K562 (cell line): ENCODE results near the gene C11orf65. TPM values are rescaled to one million over a fixed set of nuclear protein-coding genes. Genes with fewer than 3 reads are reported as not detected.

Experiments used
- ATAC-seq: fragments of 200-7000 bp; cut with Tn5 transposase; 3 replicates; pipeline ENCODE4 v1.9.1; 2020; ENCODE audit warnings: moderate library complexity
- BruUV-seq: library from RNA; stranded (reverse); fragments of 400-500 nt; replicated peaks from 2 replicates; lab custom pipeline; 2021; lab: Mats Ljungman, UMichigan
- CTCF ChIA-PET: fragments of 300-600 bp; formaldehyde crosslinking; extraction: SDS; loops from one replicate; lab custom pipeline; 2021; ENCODE audit warnings: low intra/inter-chr PET ratio; lab: Yijun Ruan, JAX
- POLR2A ChIA-PET: fragments of 300-600, 350-650 bp; sonication (Branson Sonifier 250); formaldehyde crosslinking; extraction: SDS; loops from one replicate; lab custom pipeline; 2021; ENCODE audit warnings: antibody characterized with exemption, inconsistent platforms; lab: Yijun Ruan, JAX
- DNase-seq, 4 experiments: peaks; one replicate each; pipeline versions ENCODE4 v3.0.0 to v3.0.0-alpha.2; 2011 to 2018; ENCODE audit warnings: low spot score in 3 of 4, mixed read lengths in 3 of 4; ENCODE audit errors: extremely low read depth in 1 of 4
- FAIRE-seq: peaks from 2 replicates; lab custom pipeline; 2011; peaks lifted over from hg19 to GRCh38; lab: Jason Lieb, UNC
- H2AFZ ChIP-seq: 2 replicates; pipeline ENCODE4 v1.6.0; 2011; ENCODE audit warnings: low read depth, low read length, control low read depth, inconsistent platforms
- H3K27ac ChIP-seq: fragments of 200-600 bp; 3 replicates; pipeline ENCODE4 v1.8.0; 2011; ENCODE audit warnings: low read depth, mild to moderate bottlenecking, control low read depth, inconsistent platforms, low read length, moderate library complexity, mixed read lengths; ENCODE audit errors: extremely low read depth
- H3K27me3 ChIP-seq, 2 experiments: fragments of 300-600 bp in 1 of 2; 2 replicates in 1 of 2; 3 replicates in 1 of 2; pipeline versions ENCODE4 v1.6.0 to v1.8.0; 2011; ENCODE audit warnings: inconsistent platforms in 2 of 2, low read length in 2 of 2, mild to moderate bottlenecking in 1 of 2, mixed read lengths in 1 of 2, moderate library complexity in 1 of 2; ENCODE audit not compliant: control insufficient read depth in 2 of 2, insufficient read depth in 2 of 2
- H3K36me3 ChIP-seq: fragments of 300-600 bp; 3 replicates; pipeline ENCODE4 v1.8.0; 2011; ENCODE audit warnings: mild to moderate bottlenecking, low read length, inconsistent platforms; ENCODE audit not compliant: control insufficient read depth, insufficient read depth
- H3K4me1 ChIP-seq, 2 experiments: fragments of 200-600 bp in 1 of 2; replicated peaks in 1 of 2; 2 replicates in 1 of 2; 3 replicates in 1 of 2; pipeline versions ENCODE4 v1.5.1 to v1.8.0; 2011; ENCODE audit warnings: inconsistent platforms in 2 of 2, low read length in 2 of 2, mild to moderate bottlenecking in 1 of 2, mixed read lengths in 1 of 2, moderate library complexity in 1 of 2; ENCODE audit not compliant: control insufficient read depth in 2 of 2, insufficient read depth in 2 of 2
- H3K4me2 ChIP-seq: 2 replicates; pipeline ENCODE4 v1.6.1; 2011; ENCODE audit warnings: low read length, control low read depth, inconsistent platforms, mixed read lengths; ENCODE audit not compliant: insufficient read depth
- H3K4me3 ChIP-seq: fragments of 200-600 bp; sonication (generic), shearing (Covaris generic); 2 replicates; pipeline ENCODE4 v1.5.1; 2016; ENCODE audit warnings: control low read depth, inconsistent platforms
- H3K79me2 ChIP-seq: fragments of 200-600 bp; 3 replicates; pipeline ENCODE4 v1.8.0; 2011; ENCODE audit warnings: low read length, inconsistent platforms; ENCODE audit not compliant: control insufficient read depth, insufficient read depth
- H3K9ac ChIP-seq, 2 experiments: 2 replicates each; pipeline versions ENCODE4 v1.6.0 to v1.6.1; 2011; ENCODE audit warnings: low read depth in 2 of 2, low read length in 2 of 2, control low read depth in 1 of 2, inconsistent platforms in 1 of 2, mild to moderate bottlenecking in 1 of 2, mixed read lengths in 1 of 2; ENCODE audit not compliant: insufficient read depth in 1 of 2
- H3K9me1 ChIP-seq: one replicate; pipeline ENCODE4 v1.6.0; 2011; ENCODE audit warnings: inconsistent platforms, mild to moderate bottlenecking, low read length, moderate library complexity; ENCODE audit not compliant: control insufficient read depth, insufficient read depth
- H3K9me3 ChIP-seq: replicated peaks from 2 replicates; pipeline ENCODE4 v1.5.1; 2011; ENCODE audit warnings: low read depth, low read length, inconsistent platforms; ENCODE audit not compliant: control insufficient read depth, insufficient read depth
- H4K20me1 ChIP-seq: replicated peaks from 2 replicates; pipeline ENCODE4 v1.6.1; 2011; ENCODE audit warnings: low read length, inconsistent platforms, mixed read lengths; ENCODE audit not compliant: control insufficient read depth, insufficient read depth
- C11orf30 ChIP-seq: fragments of 450-650 bp; IDR thresholded peaks from 2 replicates; pipeline ENCODE4 v1.6.1; 2016; ENCODE audit warnings: low read depth, mild to moderate bottlenecking
- ETV5 ChIP-seq: sonication (generic); formaldehyde crosslinking; IDR thresholded peaks from 2 replicates; pipeline ENCODE4 v1.4.0; 2020; ENCODE audit warnings: low read depth, mild to moderate bottlenecking, missing genetic modification reagents
- GATA2 ChIP-seq: sonication (generic); formaldehyde crosslinking; IDR thresholded peaks from 2 replicates; pipeline ENCODE4 v1.4.0; 2020; ENCODE audit warnings: mild to moderate bottlenecking, missing genetic modification reagents
- JUN ChIP-seq, 2 experiments: sonication (generic) in 1 of 2; formaldehyde crosslinking in 1 of 2; IDR thresholded peaks; 2 replicates each; pipeline versions ENCODE4 v1.6.1 to v1.8.0; 2012 to 2022; ENCODE audit warnings: borderline replicate concordance in 2 of 2, mild to moderate bottlenecking in 2 of 2, improper control_type of control experiment in 1 of 2, low read depth in 1 of 2, low read length in 1 of 2, missing genetic modification reagents in 1 of 2
- KDM5B ChIP-seq: fragments of 200-600 bp; sonication (generic); IDR thresholded peaks from 2 replicates; pipeline ENCODE4 v1.6.1; 2012; ENCODE audit warnings: low read depth, mild to moderate bottlenecking, moderate library complexity, low read length, control low read depth, inconsistent platforms; ENCODE audit not compliant: insufficient replicate concordance
- MAFF ChIP-seq: IDR thresholded peaks from 2 replicates; pipeline ENCODE4 v1.6.1; 2012; ENCODE audit warnings: low read length, improper control_type of control experiment
- MAFG ChIP-seq: fragments of 450-650 bp; conservative IDR thresholded peaks from 2 replicates; pipeline ENCODE4 v1.6.1; 2016; ENCODE audit warnings: missing genetic modification characterization, missing compliant biosample characterization
- MAFK ChIP-seq: IDR thresholded peaks from 2 replicates; pipeline ENCODE4 v1.6.1; 2011; ENCODE audit warnings: low read length, improper control_type of control experiment
- MCM5 ChIP-seq: fragments of 450-650 bp; IDR thresholded peaks from 2 replicates; pipeline ENCODE4 v1.6.1; 2016; ENCODE audit warnings: low read depth
- RHOXF2B ChIP-seq: fragments of 250-450 bp; sonication (Bioruptor Pico); conservative IDR thresholded peaks from 2 replicates; pipeline ENCODE4 v1.5.1; 2021
- RUNX1 ChIP-seq: sonication (generic); IDR thresholded peaks from 2 replicates; pipeline ENCODE4 v1.6.1; 2016; ENCODE audit warnings: antibody characterized with exemption, low read depth
- ZC3H4 ChIP-seq: sonication (generic); formaldehyde crosslinking; IDR thresholded peaks from 2 replicates; pipeline ENCODE4 v1.9.0; 2021; ENCODE audit warnings: missing genetic modification reagents, borderline replicate concordance
- ZNF121 ChIP-seq: sonication (generic); formaldehyde crosslinking; conservative IDR thresholded peaks from 2 replicates; pipeline ENCODE4 v1.8.0; 2022; ENCODE audit warnings: missing genetic modification reagents
- ZNF316 ChIP-seq: fragments of 450-650 bp; IDR thresholded peaks from 2 replicates; pipeline ENCODE4 v1.6.1; 2016
- ZNF354B ChIP-seq: fragments of 250-450 bp; sonication (Bioruptor Pico); IDR thresholded peaks from 2 replicates; pipeline ENCODE4 v1.4.0; 2020
- WGBS: fragments of 100-300 bp; shearing (Covaris generic); methylation state at CpG from one replicate; pipeline ENCODE4 v1.1.6; 2016; ENCODE audit warnings: low coverage, mixed read lengths; ENCODE audit not compliant: insufficient coverage; ENCODE audit errors: missing lambda C conversion rate; 5-methylcytosine and 5-hydroxymethylcytosine counted together
- in situ Hi-C: fragments of 300-500 bp; cut with MboI; formaldehyde crosslinking; loops from 4 replicates; pipeline ENCODE4 v1.15.0; 2018; ENCODE audit warnings: inconsistent platforms, mixed read lengths
- intact Hi-C: fragments of 100-400 bp; cut with micrococcal nuclease; formaldehyde crosslinking; loops from 2 replicates; pipeline ENCODE4 v1.14.2; 2022
- polyA plus RNA-seq, 8 experiments: library from polyadenylated mRNA; depleted of rRNA in 4 of 8; stranded (reverse) in 5 of 8; unstranded in 3 of 8; fragments of >200 nt; fragmentation: Nextera tagmentation in 2 of 8; fragmentation: Illumina TruSeq in 1 of 8; extraction: Ambion mirVana in 2 of 8; extraction: Trizol in 1 of 8; gene quantifications; 2 replicates each; pipeline versions ENCODE4 v1.2.1 to v1.2.3, GENCODE V29; 2011 to 2014; ENCODE audit warnings: inconsistent platforms in 1 of 8, missing spikeins in 1 of 8
- total RNA-seq, 7 experiments: library from RNA; depleted of rRNA in 6 of 7; stranded (reverse); fragments of >200 nt in 6 of 7; fragmentation: Illumina TruSeq in 2 of 7; extraction: Trizol in 2 of 7; gene quantifications; 2 replicates each; pipeline versions ENCODE4 v1.2.1 to v1.2.3, GENCODE V29; 2011 to 2021; ENCODE audit warnings: low replicate concordance in 1 of 7

The C11orf65 gene
- total and polyA plus RNA-seq, 9 of the 15 experiments (the other 6 are each of a cell fraction or from before 2014, with no cell fraction given) = 1.0 to 2.1 (median 1.2) TPM

DNA sequence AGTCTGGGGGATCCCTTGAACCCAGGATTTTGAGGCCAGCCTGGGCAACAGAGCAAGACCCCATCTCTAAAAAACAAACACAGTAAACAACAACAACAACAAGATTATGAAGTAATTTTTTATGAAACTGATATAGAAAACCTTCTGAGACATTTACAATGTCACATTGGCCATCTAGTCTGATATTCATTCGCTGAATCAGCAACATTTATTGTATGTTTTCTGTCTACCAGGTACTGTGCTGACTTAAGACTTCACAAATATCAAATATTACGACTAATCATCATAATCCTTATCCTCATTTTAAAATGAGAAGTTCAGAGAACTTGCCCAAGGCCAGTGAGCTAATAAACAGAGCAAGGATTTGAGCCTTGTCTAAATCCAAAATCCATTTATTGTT lies 123.6 kb downstream of the C11orf65 start:
- 55% methylated on average over 2 of the region's 2 CpGs for WGBS
- DNase-seq (no peak), FAIRE-seq (no peak), ATAC-seq (no peak)
- intact Hi-C loops = no loop called here
- no peaks in the 10 kb centered on the region for H3K9me3 ChIP-seq
- ChIA-PET POLR2A (no interaction called here), CTCF (no interaction called here)
- H3K9me1 ChIP-seq = no peaks in the 10 kb centered on the region
- no peak overlapping the region for H3K27ac ChIP-seq
- no TSS peak for BruUV-seq
- H4K20me1 ChIP-seq = no peaks in the 10 kb centered on the region
- no peak overlapping the region for H3K4me2 ChIP-seq
- no peak overlapping the region for H2AFZ ChIP-seq
- H3K27me3 ChIP-seq = no peaks in the 10 kb centered on the region
- no peak overlapping the region for H3K4me3 ChIP-seq
- TF ChIP-seq ZNF121 (CRISPR knock-in tag) (peak; percentile 41; the same call in 1 of the 2 replicates), ZNF316 (peak; percentile 87), ZC3H4 (CRISPR knock-in tag) (no peak), C11orf30 (peak; percentile 76), RUNX1 (no peak), ZNF354B (CRISPR knock-in tag) (no peak), MAFG (peak; percentile 65), MCM5 (no peak), MAFK (peak; percentile 72), MAFF (peak; percentile 81), ETV5 (CRISPR knock-in tag) (no peak), RHOXF2B (CRISPR knock-in tag) (no peak), KDM5B (no peak), GATA2 (CRISPR knock-in tag) (no peak), JUN (IDR thresholded peaks at IDR 0.05; ENCODE audit: borderline replicate concordance, low read depth, low read length) (no peak), JUN (CRISPR knock-in tag; IDR thresholded peaks at IDR 0.05; ENCODE audit: borderline replicate concordance) (no peak)
- peaks cover 0 to 3% of the 10 kb centered on the region in 2 experiments; a peak in 3 of 5 replicates for H3K4me1 ChIP-seq
- in situ Hi-C loops = no loop called here
- peaks cover 7% of the 10 kb centered on the region; the same call in 2 of the 3 replicates for H3K36me3 ChIP-seq
- no peaks in the 10 kb centered on the region for H3K79me2 ChIP-seq
- H3K9ac ChIP-seq = no peak overlapping the region
